GM12874 (cell line): Measurements from ENCODE around the gene MGST3.

Source experiments
- TF ChIP-seq, protein P1 (sequence below): IDR thresholded peaks from 2 replicates; pipeline ENCODE4 v1.5.1; 2011; ENCODE audit warnings: low read depth, mild to moderate bottlenecking, control low read depth, low read length, moderate library complexity; ENCODE audit not compliant: insufficient read depth

Gene MGST3

DNA sequence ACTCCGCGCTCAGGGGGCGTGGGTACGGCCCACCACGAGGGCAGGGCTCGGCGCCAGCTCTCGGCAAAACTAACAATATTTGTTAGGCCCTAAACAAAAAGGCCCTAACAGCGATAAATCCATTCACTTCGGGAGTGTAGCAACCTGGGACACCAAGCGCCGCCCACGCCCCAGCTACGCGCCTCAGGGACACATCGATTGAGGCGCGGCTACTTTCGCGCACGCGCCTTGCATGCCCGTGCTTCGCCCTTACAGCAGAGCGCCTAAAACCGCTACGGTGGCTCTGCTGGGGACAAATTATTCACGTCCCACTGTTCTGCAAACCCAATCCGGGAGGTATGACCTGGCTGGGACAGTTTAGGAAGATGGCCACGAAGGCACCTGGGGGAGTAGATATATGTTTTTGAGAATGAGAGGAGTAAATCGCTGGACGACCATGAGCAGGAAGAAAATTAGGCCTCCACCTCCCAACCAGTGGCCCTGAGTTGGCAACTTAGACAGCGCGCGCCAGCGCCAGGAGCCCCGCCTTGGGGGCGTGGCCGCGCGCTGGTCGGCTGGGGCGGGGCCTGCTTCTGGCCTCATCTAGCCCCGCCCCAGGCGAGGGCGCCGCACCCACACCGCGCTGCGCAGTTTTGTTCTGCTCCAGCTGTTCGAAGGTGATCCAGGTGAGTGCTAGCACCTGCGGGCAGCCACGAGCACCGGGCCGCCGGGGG lies at the start of gene MGST3:
Gene MGST3 (plus strand): TSS at position 606 of the 713 bp plus-strand sequence. CDS start 18,614 bp downstream, outside the sequence.
- TF ChIP-seq, protein P1, sequence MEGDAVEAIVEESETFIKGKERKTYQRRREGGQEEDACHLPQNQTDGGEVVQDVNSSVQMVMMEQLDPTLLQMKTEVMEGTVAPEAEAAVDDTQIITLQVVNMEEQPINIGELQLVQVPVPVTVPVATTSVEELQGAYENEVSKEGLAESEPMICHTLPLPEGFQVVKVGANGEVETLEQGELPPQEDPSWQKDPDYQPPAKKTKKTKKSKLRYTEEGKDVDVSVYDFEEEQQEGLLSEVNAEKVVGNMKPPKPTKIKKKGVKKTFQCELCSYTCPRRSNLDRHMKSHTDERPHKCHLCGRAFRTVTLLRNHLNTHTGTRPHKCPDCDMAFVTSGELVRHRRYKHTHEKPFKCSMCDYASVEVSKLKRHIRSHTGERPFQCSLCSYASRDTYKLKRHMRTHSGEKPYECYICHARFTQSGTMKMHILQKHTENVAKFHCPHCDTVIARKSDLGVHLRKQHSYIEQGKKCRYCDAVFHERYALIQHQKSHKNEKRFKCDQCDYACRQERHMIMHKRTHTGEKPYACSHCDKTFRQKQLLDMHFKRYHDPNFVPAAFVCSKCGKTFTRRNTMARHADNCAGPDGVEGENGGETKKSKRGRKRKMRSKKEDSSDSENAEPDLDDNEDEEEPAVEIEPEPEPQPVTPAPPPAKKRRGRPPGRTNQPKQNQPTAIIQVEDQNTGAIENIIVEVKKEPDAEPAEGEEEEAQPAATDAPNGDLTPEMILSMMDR: no peak

DNA sequence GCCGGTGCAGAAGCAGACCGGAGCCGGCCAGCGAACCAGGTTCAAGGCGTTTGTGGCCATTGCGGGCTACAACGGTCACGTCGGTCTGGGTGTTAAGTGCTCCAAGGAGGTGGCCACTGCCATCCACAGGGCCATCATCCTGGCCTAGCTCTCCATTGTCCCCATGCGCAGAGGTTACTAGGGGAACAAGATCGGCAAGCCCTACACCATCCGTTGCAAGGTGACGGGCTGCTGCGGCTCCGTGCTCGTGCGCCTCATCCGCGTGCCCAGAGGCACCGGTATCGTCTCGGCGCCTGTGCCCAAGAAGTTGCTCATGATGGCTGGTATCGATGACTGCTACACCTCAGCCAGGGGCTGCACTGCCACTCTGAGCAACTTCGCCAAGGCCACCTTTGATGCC lies 49.1 kb upstream of the MGST3 start:
- TF ChIP-seq, protein P1: no peak

DNA sequence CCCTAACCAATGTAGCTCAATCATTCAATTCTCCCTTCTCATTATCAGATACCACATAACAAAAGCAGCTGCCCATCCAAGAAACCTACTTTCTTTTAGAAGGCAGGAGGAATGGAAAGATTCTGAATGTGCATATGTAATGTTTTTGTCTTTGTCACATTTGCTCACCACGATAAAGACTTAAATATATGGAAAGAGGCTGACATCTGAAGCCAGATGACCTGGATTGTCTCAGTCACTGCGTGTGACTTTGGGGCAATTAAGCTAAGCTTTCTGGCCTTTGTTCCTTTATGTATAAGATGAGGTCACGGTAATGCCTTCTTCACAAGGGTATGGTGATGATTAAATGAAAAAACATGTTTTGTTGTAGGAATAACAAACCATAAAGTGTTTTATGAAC lies 44.6 kb upstream of the MGST3 start:
- TF ChIP-seq, protein P1: no peak

DNA sequence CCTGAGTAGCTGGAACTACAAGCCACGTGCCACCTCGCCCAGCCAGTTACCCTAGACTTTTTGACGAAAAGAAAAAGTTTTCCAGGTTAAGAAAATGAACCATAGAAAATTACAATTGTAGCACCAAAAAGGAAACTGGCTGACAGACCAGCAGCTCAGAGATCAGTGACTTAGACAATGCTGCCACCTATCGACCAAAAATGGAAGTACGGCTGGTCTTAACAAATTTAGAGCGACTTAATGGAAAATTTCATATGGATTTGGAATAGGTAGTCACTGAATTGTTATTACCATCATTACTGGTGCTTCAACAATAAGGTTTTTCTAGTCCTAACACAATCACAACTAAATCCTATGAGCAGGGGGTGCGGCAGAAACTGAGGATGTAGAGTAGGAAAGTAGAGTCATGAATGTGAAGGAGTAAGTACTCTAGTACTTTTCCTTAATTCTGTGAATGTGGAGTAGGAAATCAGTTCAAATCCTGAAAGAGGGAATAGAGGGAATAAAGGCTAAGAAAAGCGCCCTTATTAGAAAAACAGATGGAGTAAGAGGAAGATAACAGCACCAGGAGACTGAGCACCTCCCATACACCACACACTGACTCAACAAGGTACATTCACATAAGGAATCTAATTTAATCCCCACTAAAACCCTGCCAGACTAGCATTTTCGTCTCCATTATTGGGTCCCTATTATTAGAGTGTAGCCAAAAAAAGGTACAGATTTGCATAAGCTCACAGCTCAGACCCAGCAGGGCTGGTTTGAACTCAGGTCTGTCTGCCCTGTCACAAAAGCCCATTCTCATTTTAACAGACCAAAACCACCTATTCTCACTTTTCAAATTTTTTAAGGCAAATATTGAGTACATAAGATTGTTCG lies 37.9 kb upstream of the MGST3 start:
- TF ChIP-seq, protein P1: peak; percentile 69

DNA sequence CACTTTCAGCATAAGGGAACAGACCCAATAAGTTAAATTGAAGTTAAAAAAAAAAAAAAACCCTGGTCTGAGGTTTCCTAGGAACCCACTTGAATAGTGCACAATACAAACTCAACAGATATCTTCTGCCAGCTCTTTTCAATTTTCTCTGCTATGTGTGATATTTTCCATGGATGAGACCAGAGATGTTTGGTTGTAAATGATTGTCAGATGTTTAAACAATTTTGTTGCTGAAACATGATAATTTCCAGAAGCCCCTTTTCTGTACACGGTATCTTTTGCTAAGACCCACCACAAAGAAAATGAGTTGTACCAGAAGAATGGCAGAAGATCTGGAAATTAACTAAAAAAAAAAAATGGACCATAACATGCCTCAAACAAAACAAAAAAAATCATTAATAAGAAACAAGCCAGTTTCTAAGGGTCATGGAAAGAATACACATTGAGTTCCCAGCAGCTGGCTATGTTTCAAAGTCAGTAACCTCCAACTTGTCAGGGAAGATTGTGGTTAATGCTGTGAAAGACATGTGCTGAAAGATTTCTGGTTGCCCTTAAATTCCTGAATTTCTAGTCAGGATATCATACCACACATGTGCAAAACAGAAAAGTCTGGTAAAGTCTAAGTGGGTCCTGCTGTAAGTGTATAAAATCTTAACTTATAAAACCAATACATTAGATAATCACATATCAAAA lies 35.6 kb upstream of the MGST3 start:
- TF ChIP-seq, protein P1: no peak

DNA sequence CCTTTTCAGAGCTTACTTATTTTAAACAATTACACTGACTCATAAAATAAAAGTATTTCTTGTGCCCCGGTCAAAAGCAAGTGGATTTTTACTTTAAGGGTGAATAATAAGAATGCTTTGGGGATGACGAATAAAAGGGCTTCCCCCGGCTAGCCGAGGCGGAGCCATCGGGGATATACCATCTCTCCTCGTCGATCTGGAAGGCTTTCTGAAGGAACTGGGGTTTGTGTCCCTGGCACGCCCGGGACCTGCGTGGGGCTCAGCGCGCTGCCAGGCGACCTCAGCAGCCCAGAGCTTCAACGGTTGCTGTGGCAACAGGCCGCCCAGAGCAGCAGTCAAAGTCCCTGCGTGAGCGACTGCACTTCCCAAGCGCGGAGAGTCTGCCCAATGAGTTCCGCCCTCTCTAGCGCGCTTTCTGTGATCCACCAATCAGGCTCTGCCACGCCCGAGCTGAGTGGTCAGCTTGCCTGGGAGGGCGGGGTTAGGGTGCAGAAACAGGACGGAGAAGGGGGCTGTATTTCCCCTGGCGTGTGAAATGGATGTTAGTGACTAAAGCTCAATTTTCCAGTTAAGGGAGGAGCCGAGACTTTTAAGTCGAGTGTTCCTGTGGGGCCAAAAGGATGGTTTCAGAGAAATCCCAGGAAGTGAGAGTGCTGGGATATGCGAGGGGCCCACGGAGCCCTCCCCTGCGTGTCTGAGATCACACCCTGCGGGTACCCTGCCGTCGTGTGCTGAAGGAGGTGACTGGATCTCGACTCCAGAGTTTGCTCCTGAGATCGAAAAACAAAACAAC lies 33.0 kb upstream of the MGST3 start:
- TF ChIP-seq, protein P1: no peak
